ENCODE data around the gene ADO.

ADO gene

DNA sequence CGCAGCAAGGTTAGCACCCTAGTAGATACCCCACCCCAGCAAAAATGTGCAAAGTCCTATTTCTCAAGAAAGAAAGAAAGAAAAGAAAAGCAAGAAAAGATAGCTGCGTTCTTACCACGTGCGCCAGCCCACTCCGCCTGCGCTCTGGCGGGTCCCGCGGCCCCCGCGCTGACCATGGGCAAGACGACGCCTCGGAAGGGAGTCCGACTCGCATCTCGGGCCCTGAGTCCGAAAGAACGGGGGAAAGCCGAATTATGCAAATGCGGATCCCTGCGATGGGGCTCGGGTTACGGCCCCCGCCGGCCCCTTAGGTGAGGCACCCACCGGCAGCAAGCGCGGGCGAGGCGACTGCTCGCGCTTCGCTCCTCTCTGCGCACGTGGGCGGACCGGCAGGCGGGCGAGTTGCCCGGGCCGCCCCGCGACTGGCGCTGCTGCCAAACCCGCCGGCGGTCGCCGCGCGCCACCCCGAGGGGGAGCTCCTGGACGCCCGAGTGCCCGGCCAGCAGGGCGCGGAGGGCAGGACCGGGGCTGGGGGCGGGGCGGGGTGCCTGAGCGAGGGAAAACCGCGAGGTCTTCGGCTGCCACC is 14.0 kb downstream of the ADO start:
- DNase-seq (ENCODE audit: low spot score): no peak

DNA sequence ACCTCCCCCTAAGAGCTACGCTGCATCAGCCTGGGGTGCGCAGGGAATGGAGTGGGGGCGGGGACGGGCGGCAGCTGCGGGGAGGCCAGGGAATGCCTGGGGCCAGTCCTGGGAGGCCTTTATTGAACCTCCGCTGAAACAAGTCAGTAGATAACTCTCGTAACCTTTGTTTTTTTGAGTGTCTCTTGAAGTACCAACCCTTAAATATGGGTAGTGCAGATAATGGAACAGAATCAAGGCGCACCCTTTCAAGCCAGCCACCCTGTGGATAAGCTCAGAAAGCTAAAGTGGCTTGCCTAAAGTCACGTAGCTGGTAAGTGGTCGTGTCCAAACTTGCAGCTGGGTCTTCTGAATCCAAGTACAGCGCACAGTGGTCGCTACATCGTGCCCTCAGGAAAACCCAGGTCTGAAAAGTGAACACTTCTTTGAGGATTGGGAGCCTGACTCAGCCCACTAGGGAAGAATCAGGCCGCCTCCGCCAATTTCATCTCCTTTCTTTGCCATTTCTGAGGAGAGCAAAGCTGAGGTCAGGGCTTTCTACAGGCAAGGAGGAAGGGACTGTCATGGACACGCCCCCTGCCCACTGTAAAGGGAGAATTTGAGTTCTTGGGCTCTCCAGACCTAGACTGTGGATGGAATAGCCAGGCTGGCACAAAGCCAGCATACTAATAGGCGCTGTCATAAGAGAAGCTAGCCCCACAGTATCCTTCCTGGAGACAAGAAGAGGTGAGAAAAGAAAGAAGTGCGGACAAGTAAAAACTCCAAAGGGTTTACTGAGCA is 14.8 kb downstream of the ADO start:
- DNase-seq (ENCODE audit: low spot score): no peak

DNA sequence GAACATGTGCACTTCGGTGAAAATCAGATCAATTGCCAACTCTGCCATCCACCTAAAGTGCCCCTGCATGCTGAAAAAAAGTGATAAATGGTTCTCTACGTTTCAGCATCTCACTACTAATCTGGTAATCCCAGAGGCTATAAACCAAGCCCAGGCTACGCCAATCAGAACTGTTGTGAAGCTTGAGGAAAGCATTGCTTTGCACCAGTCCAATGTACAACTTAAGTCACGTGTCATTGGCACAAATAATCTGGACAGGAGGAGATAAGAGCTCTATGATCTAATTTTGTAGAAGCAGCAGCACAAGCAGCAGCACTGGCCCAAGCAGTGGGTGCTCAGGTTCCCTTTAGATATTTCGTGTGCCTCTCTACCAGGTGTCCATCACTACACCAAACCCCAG is 16.1 kb downstream of the ADO start:
- DNase-seq (ENCODE audit: low spot score): no peak

DNA sequence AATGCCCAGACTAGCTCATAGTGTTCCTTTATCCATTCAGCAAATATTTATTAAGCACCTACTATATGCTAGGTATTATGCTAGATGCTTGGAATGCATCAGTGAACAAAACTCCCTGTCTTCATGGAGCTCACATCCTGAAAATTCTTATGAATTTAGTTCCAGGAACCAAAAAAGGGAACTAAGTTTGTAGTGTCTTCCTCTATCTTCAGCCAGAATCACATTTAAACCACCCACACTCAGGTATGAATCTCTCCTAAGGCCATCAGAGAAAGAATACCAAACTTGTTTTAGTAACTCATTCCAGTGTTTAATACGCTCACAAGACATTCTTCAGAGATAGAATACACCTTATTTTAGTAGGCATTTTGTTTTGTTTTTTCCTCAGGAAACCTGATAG is 21.8 kb downstream of the ADO start:
- no peak for DNase-seq (ENCODE audit: low spot score)

DNA sequence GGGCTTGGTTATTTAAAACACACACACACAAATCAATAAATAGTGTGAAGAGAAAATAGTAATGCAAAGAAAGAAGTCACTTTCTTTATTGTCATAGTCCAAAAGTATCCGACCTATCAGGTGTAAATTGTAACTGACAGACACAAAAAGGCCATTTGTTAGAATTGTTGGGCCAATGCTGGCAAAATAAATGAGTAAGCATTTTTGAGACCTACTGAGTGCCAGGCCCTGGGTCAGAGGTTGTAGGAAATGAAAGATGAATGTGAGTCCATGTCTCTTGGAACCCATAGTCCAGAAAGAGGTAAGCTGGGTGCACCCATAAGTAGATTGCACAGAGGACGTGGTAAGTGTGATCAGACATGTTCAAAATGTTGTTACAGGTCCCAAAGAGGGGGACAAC is 25.1 kb downstream of the ADO start:
- no peak for DNase-seq (ENCODE audit: low spot score)

DNA sequence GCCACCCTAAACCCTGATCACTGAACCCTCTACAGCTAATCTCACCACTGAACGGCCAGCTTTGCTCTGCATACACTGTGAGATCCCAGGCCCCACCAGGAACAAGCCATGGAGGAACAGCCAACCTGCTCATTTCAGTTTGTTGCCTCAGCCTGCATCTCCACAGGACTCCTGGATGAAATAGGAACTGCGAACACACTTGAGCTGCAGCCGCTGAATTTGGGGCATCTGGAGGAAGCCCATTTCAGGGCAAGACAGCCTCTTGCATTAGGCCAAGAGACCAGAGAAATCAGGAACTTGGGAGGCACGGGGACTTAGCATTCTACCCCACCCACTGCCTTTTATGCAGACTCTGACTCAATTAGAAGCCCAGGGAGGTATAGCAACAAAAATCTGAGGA is 26.2 kb downstream of the ADO start:
- DNase-seq (ENCODE audit: low spot score): no peak

DNA sequence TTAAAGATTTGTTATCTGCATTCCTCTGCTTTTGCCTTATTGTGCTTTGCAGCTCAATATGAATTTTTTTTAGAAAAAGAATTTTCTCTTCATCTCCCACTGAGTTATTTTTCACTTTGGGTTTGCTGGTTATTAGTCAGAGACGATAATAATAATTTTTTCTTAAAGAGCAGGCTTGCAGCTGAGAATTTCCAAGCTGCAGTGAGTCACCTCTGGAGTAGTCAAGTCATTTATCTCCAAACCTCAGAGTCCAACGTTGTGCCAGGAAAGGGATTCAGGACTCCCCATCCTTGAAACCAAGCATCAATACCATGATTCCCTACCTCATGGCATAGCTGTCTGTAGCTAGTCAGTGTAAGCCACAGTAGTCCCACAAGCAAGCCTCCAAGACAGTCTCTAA is 26.8 kb downstream of the ADO start:
- DNase-seq (ENCODE audit: low spot score): no peak

DNA sequence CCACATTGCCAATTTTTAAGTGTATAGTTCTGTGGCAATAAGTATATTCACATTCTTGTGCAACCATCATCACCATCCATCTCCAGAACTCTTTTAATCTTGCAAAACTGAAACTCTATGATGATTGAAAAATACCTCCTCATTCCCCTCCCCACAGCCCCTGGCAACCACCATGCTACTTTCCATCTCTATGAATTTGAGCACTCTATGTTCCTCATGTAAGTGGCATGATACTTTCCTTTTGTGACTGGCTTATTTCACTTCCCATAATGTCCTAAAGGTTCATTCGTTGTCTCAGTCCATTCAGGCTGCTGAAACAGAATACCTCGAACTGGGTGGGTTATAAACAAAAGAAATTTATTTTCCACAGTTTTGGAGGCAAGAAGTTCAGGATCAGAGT is 35.1 kb downstream of the ADO start:
- no peak for DNase-seq (ENCODE audit: low spot score)

DNA sequence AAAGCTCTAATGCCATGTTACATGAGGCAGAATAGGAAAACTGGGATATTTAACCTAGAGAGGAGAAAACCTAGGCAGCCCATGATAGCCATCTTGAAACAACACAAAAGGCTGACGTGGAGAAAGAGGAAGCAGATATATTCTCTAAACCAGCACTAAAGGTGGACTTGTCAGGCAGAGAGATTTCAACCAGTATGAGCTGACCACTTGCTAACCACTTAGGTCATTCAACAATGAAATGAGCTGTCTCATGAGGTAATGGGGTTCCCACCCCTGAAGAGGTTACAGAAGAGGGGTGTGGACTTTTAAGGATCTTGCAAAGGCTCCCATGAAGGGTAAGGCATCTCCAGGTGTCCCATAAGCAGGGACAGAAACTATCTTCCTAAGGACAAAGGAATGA is 38.5 kb downstream of the ADO start:
- no peak for DNase-seq (ENCODE audit: low spot score)

DNA sequence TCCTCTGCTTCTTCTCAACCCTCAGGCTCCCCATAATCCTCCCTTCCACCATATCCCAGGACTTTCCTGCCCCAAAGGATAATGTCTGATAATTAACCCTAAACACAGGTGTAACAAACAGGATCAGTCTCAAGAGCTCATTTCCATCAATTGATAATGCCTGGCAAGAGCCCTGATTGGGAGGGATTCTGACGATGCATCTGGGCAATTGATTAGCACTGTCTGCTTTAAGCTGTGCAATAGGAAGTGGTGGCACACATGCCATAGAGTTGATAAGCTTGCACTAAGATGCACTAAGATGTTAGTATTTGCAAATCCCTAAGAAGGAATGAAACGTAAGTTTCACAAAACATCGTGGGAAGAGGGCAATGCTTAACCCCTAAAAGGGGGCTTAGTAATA is 39.1 kb downstream of the ADO start:
- DNase-seq (ENCODE audit: low spot score): no peak

DNA sequence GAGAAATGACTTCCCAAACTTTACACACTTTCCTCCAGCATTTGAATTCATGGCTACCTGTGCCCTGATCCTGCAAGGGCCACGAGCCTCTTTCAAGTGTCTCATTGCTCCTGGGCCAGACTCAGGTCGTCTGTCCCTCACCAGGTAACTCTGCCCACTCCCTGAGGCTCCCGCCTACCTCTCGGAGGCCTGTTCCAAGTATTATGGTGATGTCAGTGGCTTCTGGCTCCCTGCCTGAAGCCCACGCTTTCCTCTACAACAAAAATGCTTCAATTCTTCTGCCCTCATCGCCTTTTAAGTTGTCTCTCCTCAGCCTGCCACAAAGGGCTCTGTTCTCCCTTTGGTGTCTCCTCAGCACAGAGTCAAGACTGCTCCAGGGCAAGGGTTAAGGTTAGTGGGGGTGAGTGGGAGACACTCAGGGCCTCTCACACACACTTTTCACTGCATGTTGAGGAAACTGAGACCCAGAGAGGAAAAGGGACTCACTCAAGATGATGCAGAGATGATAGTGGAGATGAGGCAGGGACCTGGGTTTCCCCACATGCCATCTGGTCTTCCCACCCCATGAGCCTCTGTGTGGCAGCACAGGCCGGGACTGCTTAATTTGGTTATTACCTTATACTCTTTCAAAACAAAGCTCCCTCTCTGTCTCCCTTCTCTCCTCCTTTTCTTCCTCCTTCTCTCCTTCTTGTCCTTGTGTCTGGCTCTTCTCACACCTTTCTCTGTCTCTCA is 39.9 kb downstream of the ADO start:
- no peak for DNase-seq (ENCODE audit: low spot score)

DNA sequence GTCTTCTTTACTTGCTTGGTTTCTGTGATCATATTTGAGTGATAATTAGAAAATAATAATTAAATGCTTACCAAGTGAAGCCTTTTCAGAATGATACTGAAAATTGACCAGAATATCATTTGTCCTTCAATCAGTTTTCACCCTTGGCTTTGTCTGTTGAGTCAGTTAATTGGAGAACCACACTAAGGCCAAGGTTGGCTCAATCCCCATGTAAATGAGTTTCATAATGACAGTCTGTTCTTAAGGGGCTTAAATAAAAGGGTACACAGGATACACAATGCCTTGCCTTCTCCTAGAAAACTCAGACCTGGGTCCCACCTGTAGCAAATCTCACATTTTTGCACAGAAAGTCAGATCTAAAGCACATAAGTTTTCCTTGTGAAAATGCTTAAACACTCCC is 42.9 kb downstream of the ADO start:
- DNase-seq (ENCODE audit: low spot score): no peak

DNA sequence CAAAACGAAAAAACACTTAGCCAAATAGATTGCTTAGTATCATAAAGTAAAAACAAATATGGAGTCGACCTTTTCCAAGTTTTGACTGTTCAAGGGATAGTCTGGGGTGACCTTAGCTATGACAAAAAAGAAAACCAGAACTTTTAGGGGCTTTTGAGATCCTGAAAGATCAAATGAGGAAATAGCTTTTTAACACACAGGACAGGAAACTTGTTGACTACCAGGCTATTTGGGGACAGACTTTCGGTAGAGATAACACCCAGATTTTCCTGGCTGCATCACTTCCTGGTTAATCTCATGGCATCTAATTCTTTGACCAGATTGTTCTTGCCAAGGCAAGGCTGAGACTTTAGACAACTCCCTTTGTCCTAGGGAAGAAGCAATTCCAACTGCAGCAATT is 46.1 kb downstream of the ADO start:
- DNase-seq (ENCODE audit: low spot score): no peak

DNA sequence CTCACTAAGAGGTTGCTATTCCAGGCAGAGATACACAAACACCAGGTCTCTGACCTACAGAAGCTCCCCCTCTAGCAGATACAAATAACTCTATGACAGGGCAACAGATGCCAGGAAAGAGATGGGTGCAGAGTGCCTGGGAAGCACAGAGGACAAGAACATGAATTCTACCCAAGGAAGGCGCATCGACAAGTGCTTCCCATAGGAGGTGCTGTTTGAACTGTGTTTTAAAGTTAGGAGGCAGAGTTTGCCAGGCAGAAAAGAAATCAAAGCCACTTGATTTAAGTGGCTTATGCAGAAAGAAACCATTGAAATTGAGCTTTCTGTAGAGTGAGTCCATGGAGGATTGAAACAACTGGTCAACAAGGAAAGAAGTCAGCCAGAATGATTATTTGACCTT is 46.9 kb downstream of the ADO start:
- DNase-seq (ENCODE audit: low spot score): no peak

DNA sequence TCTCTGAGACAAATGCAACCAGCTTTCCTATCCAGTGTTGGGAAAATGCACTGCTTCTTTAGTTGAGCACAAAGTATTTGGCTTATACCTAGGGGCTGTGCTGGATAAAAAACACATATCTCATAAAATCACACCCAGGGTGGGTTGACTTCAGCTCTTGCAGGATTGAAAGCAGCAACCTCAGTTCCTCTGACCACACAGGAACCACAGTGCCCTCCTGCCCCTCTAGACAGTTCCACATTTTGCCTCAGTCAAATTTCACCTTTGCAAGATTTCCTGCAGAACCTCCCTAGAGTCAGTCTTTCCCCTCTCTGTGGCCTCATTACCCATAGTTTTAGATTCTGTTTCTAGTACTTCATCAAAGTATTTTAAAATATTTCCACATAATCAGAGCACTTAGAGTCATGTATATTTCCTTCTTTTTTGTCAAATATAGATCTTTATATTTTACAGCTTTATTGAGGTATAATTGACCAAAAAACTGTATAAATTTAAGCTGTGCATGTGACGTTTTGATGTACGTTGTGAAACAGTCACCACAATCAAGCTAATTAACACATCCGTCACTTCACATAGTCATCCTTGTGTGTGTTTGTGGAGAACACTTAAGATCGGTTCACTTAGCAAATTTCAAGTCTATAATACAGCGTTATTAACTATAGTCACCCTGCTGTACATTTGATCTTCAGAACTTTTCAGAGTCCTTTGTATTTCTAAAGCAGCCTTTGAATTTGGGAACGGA is 48.6 kb downstream of the ADO start:
- DNase-seq (ENCODE audit: low spot score): no peak

DNA sequence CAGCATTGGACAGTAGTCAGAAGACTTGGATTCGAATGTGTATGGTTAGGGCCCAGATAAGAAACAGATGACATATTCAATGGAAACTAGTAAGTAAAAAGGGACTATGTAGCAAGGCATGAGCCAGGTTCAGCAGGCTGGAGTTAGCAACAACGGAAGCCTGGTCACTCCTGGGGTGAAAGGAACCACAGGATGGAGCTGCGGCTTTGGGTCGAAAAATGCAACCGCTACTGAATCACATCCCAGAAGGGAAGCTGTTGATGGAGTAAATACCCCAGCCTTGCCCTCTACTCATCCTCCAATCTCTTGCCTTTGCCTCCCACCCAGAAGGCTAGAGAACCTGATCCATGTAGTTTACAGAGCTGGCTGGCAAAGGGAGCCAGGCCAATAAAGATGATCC is 49.2 kb downstream of the ADO start:
- no peak for DNase-seq (ENCODE audit: low spot score)

DNA sequence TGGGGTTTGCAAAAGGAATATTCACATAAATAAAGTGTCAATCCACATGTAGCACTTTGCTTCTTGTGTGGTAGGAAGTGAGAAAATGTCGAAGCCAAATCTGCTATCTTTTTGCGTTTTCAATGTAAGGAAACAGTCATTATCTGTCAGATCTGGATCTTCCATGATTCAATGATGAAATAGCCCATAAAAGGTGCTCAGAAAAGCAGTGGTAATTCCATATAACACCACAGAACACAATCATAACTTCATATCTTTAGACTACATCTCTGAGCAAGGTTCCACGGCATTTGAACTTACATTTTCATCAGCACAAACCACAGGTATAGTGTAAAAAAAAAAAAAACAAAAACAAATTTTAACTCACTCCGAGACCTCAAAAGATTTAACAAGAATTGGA is 51.5 kb downstream of the ADO start:
- no peak for DNase-seq (ENCODE audit: low spot score)

All from HuH-7.5 (cell line).